Tibial nerve (tissue), 3 donors: ENCODE results near the gene BHLHA9.

Experiments used
- CTCF ChIP-seq, 5 experiments: fragments of 200-600 bp in 3 of 5; fragments of 450-650 bp in 2 of 5; sonication (generic) in 3 of 5; IDR thresholded peaks; one replicate each; pipeline ENCODE4 v1.5.1; 2016 to 2019; ENCODE audit warnings: antibody characterized with exemption in 5 of 5, mild to moderate bottlenecking in 3 of 5, moderate library complexity in 2 of 5
- POLR2A ChIP-seq, 2 donors: fragments of 450-650 bp; IDR thresholded peaks; one replicate each; pipeline ENCODE4 v1.6.1; 2017; ENCODE audit warnings: antibody characterized with exemption in 2 of 2, mild to moderate bottlenecking in 2 of 2, moderate library complexity in 2 of 2

GRCh38 chr17:1300371-1300905, 30.2 kb downstream of the BHLHA9 start:
- TF ChIP-seq CTCF (IDR thresholded peaks at IDR 0.05) (no peak), POLR2A (IDR thresholded peaks at IDR 0.05) (no peak)
